Heart right ventricle (tissue), 16 donors: ENCODE data around the gene ZC3H10. TPM values are rescaled to one million over a fixed set of nuclear protein-coding genes. Genes with fewer than 3 reads are reported as not detected.

Source experiments
- ATAC-seq, 8 donors: fragments of 200-7000 bp; cut with Tn5 transposase; one replicate each; pipeline ENCODE4 v1.9.1; 2020; ENCODE audit warnings: mild to moderate bottlenecking in 8 of 8, moderate library complexity in 8 of 8, moderate number of reproducible peaks in 1 of 8
- DNase-seq, 2 donors: peaks; one replicate each; pipeline ENCODE4 v3.0.0-alpha.2; 2020
- H3K27ac ChIP-seq, 10 donors: fragments of 200-600 bp; sonication (generic) in 2 of 10; one replicate each; pipeline versions ENCODE4 v1.5.0 to v1.8.0; 2020 to 2022; ENCODE audit warnings: mild to moderate bottlenecking in 3 of 10
- H3K27me3 ChIP-seq, 7 donors: fragments of 200-600 bp; one replicate each; pipeline ENCODE4 v1.8.0; 2021 to 2022; ENCODE audit warnings: mild to moderate bottlenecking in 2 of 7
- H3K36me3 ChIP-seq, 9 donors: fragments of 200-600 bp; sonication (generic) in 1 of 9; one replicate each; pipeline versions ENCODE4 v1.5.0 to v1.8.0; 2020 to 2022; ENCODE audit warnings: mild to moderate bottlenecking in 2 of 9
- H3K4me1 ChIP-seq, 9 donors: fragments of 200-600 bp; sonication (generic) in 1 of 9; one replicate each; pipeline versions ENCODE4 v1.5.0 to v1.8.0; 2020 to 2022; ENCODE audit warnings: mild to moderate bottlenecking in 4 of 9
- H3K4me3 ChIP-seq, 10 donors: fragments of 200-600 bp; sonication (generic) in 2 of 10; one replicate each; pipeline versions ENCODE4 v1.5.0 to v1.8.0; 2020 to 2022; ENCODE audit warnings: mild to moderate bottlenecking in 7 of 10, moderate library complexity in 2 of 10
- H3K9me3 ChIP-seq, 11 donors: fragments of 200-600 bp in 10 of 11; sonication (generic) in 2 of 11; one replicate each; pipeline versions ENCODE4 v1.5.0 to v1.8.0; 2013 to 2022; ENCODE audit warnings: mild to moderate bottlenecking in 2 of 11, control low read depth in 1 of 11, moderate library complexity in 1 of 11
- CTCF ChIP-seq, 9 donors: fragments of 200-600 bp; sonication (generic) in 2 of 9; IDR thresholded peaks; one replicate each; pipeline versions ENCODE4 v1.5.0 to v1.8.0; 2021 to 2022; ENCODE audit warnings: antibody characterized with exemption in 9 of 9, mild to moderate bottlenecking in 5 of 9, moderate library complexity in 1 of 9
- WGBS, 2 donors: extraction: QIAGEN DNeasy Blood & Tissue Kit; methylation state at CpG; one replicate each; pipeline ENCODE4 v1.1.7; 2013; ENCODE audit warnings: inconsistent platforms in 1 of 2; 5-methylcytosine and 5-hydroxymethylcytosine counted together
- intact Hi-C, 10 donors: fragments of 100-400 bp; cut with DNase I; formaldehyde crosslinking; loops; one replicate each; pipeline versions ENCODE4 v1.11.1 to v1.14.2; 2022
- polyA plus RNA-seq, 2 donors: library from polyadenylated mRNA; stranded (reverse); fragments of 200-250 nt; gene quantifications; one replicate each; pipeline ENCODE4 v1.2.3, GENCODE V29; 2013
- total RNA-seq, 10 donors: library from RNA; stranded (reverse); fragmentation: NEBNext Ultra II Directional in 3 of 10; extraction: Animal tissue kit (Norgen Biotek cat#: 25700) in 3 of 10; gene quantifications; one replicate each; pipeline versions ENCODE4 v1.2.1 to v1.2.4, GENCODE V29; 2021 to 2023
- donor health status: Arrhythmogenic right ventricular cardiomyopathy.
- donor health status: ischemic (EF 13 %, LVEDD 7.1; RV severe dilation, severe dysfunction).
- donor health status: healthy with polysubstance abuse.
- donor health status: DM: no; HTN: yes; CAD: no.
- donor health status: DM: no; HTN: no; CAD: no.
- donor health status: ischemic (EF 25% LVEDD 6.9; RV normal size, moderate dysfunction).
- donor health status: ischemic (EF 25% LVEDD 5.7; RV mildly dilated, moderate dysfunction).
- donor health status: healthy.
- donor health status: DM: yes; HTN: yes; CAD: no.
- donor health status: Ischemic cardiomyopathy.
- donor health status: ischemic (EF 35%, LVEDD 5.7; RV mildly dilated, moderate dysfunction).
- donor health status: nonischemic (EF 11% LVEDD 7.7; RV severe dilation, severe dysfunction).
- donor health status: DM: yes; HTN: yes; CAD: no.
- donor health status: PGD.
- donor health status: ischemic (EF 29% LVEDD 5.4; RV normal size, mild dysfunction).
- donor health status: nonischemic (EF 23%, LVEDD 6.1; RV moderate dilation, normal function).

ZC3H10 gene
- total and polyA plus RNA-seq, 12 donors: 2.1 to 5.8 (median 4.8) TPM

DNA sequence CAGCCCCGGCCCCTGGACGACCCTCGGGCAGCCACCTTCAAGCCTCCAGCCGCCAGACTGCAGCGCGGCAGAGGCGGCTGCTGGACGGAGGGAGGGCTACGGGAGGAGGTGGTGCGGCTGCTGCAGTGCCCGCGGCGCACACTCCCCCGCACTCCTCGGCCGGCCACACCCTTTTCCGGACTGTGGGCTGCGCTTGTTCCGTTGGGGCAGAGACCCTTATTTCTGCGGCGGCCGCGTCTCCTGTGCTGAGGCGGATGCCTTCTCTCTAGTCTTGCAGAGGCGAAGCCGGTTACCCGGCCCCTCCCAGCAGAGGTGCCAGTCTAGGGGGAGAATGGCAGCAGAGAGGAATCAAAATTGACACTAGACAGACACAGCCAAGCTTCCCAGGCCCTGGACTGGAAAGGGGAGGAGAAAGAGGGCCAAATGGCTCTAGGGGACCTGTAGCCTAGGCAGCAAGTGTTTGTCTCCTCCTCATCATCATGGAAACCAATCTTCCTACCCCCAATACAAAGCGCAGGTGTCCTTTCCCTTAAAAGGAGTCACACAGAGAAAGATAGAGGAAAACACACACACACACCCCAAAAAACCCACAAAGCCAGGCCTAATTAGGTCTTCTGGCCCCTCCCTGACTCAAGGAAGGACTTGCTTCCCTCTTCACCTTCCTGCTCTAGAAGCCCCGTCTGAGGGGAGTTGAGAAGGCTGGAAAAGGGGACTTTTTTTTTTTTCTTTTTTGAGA lies 11.3 kb downstream of the ZC3H10 start:
- H3K4me3 ChIP-seq: peak overlapping the region; percentile 53 to 94 (median 84)
- H3K27me3 ChIP-seq: no peaks in the 10 kb centered on the region
- H3K27ac ChIP-seq: peak overlapping the region; percentile 36 to 94 (median 88)
- no peaks in the 10 kb centered on the region for H3K9me3 ChIP-seq
- peaks cover 0 to 43% (median 22%) of the 10 kb centered on the region in 9 donors for H3K36me3 ChIP-seq
- intact Hi-C loops: loop anchor here in 6 of 10 donors (2.0 to 10.0 kb wide), 6 partner anchors 13 to 505 kb away; partner anchors contain the start of genes SMARCC2 (in 2 of the 6), SPRYD4 (in 2 of the 6) and BAZ2A (in 1 of the 6)
- peaks cover 8 to 50% (median 41%) of the 10 kb centered on the region in 9 donors for H3K4me1 ChIP-seq
- DNase-seq (peak; percentile 70 to 71), ATAC-seq (peak; percentile 23 to 63 (median 49))
- WGBS, 2 donors: 3% methylated on average over 29 of the region's 29 CpGs
- TF ChIP-seq CTCF (IDR thresholded peaks at IDR 0.05): no peak

- no peak for ATAC-seq
- TF ChIP-seq CTCF (IDR thresholded peaks at IDR 0.05): no peak
- 58 to 64% methylated on average over 22 of the region's 22 CpGs for WGBS, 2 donors
Measured at GRCh38 chr12:56129942-56130495, 12.0 kb downstream of the ZC3H10 start.

DNA sequence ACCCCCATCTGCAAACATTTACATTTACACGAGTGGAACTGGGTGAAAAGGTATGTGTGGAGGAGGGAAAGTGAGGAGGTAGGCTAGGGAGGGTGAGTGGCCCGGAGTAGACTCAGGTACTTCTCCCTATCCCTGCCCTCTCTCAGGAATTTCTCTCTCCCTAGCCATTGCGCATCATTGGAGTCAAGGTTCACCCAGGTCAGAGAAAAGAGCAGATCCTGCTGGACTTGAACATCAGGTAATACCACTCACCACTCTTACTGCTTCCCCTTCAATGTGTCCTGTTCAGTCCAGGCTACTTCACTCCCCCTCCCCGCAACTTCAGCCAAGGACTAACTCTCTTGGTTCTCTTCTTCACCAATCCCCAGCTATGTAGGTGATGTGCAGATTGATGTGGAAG lies 12.8 kb downstream of the ZC3H10 start:
- no peak for TF ChIP-seq CTCF (IDR thresholded peaks at IDR 0.05)
- WGBS, 2 donors: 90 to 91% methylated on average over 4 of the region's 4 CpGs
- Histone ChIP-seq H3K27me3 (no peaks in the 10 kb centered on the region), H3K27ac (peak overlapping the region in 3 of 10 donors; percentile 86 to 94 (median 88)), H3K9me3 (no peaks in the 10 kb centered on the region), H3K36me3 (peaks cover 0 to 58% (median 33%) of the 10 kb centered on the region in 9 donors), H3K4me1 (peaks cover 8 to 37% (median 29%) of the 10 kb centered on the region in 9 donors), H3K4me3 (no peak overlapping the region)
- DNase-seq (no peak), ATAC-seq (no peak)
- intact Hi-C loops: no loop called here

More at GRCh38 chr12:56129942-56130495, 12.0 kb downstream of the ZC3H10 start:
- DNase-seq: no peak
- peaks cover 0 to 49% (median 27%) of the 10 kb centered on the region in 9 donors for H3K36me3 ChIP-seq
- H3K4me1 ChIP-seq: peaks cover 8 to 46% (median 37%) of the 10 kb centered on the region in 9 donors
- intact Hi-C loops: loop anchor here in 6 of 10 donors (2.0 to 10.0 kb wide), 6 partner anchors 13 to 505 kb away; partner anchors contain the start of genes SMARCC2 (in 2 of the 6), SPRYD4 (in 2 of the 6) and BAZ2A (in 1 of the 6)
- peak overlapping the region in 9 of 10 donors; percentile 18 to 94 (median 88) for H3K27ac ChIP-seq
- H3K27me3 ChIP-seq: no peaks in the 10 kb centered on the region
- H3K9me3 ChIP-seq: no peaks in the 10 kb centered on the region
- H3K4me3 ChIP-seq: peak overlapping the region in 9 of 10 donors; percentile 53 to 94 (median 83)

GRCh38 chr12:56134897-56135296 lies 16.8 kb downstream of the ZC3H10 start:
- Histone ChIP-seq H3K4me1 (peaks cover 0 to 12% (median 5%) of the 10 kb centered on the region in 9 donors), H3K27ac (no peak overlapping the region), H3K9me3 (no peaks in the 10 kb centered on the region), H3K27me3 (no peaks in the 10 kb centered on the region), H3K4me3 (no peak overlapping the region), H3K36me3 (peaks cover 0 to 98% (median 68%) of the 10 kb centered on the region in 9 donors)
- intact Hi-C loops: no loop called here
- DNase-seq: no peak
- TF ChIP-seq CTCF (IDR thresholded peaks at IDR 0.05): no peak
- no peak for ATAC-seq
- 97% methylated on average over 6 of the region's 6 CpGs for WGBS, 2 donors
